K562 (cell line): ENCODE measurements around the gene ZNF439. TPM values are rescaled to one million over a fixed set of nuclear protein-coding genes. Genes with fewer than 3 reads are reported as not detected.

Source experiments
- CBX1 ChIP-seq: sonication (generic); IDR thresholded peaks from 2 replicates; pipeline ENCODE4 v1.6.1; 2016; ENCODE audit warnings: antibody characterized with exemption, low read depth, mild to moderate bottlenecking
- EP400 ChIP-seq: fragments of 450-650 bp; IDR thresholded peaks from 2 replicates; pipeline ENCODE4 v1.6.1; 2017; ENCODE audit warnings: antibody characterized with exemption, mild to moderate bottlenecking, moderate library complexity
- RBM25 ChIP-seq: fragments of 200-400 bp; formaldehyde crosslinking; IDR thresholded peaks from 2 replicates; pipeline ENCODE4 v1.6.1; 2018; ENCODE audit warnings: low read length, low read depth, moderate library complexity; ENCODE audit not compliant: severe bottlenecking
- SP1 ChIP-seq: sonication (generic); formaldehyde crosslinking; IDR thresholded peaks from 2 replicates; pipeline ENCODE4 v1.8.1; 2022; ENCODE audit warnings: mild to moderate bottlenecking, missing genetic modification reagents
- TCF3 ChIP-seq: sonication (generic); formaldehyde crosslinking; IDR thresholded peaks from 2 replicates; pipeline ENCODE4 v1.4.0; 2020; ENCODE audit warnings: mild to moderate bottlenecking, missing genetic modification reagents
- TRIM28 ChIP-seq: fragments of 450-650 bp; IDR thresholded peaks from 2 replicates; pipeline ENCODE4 v1.6.1; 2017
- ZNF75A ChIP-seq: fragments of 450-650 bp; formaldehyde crosslinking; IDR thresholded peaks from 2 replicates; pipeline ENCODE4 v1.4.0; 2020; ENCODE audit warnings: mild to moderate bottlenecking
- polyA plus RNA-seq, 8 experiments: library from polyadenylated mRNA; depleted of rRNA in 4 of 8; stranded (reverse) in 5 of 8; unstranded in 3 of 8; fragments of >200 nt; fragmentation: Nextera tagmentation in 2 of 8; fragmentation: Illumina TruSeq in 1 of 8; extraction: Ambion mirVana in 2 of 8; extraction: Trizol in 1 of 8; gene quantifications; 2 replicates each; pipeline versions ENCODE4 v1.2.1 to v1.2.3, GENCODE V29; 2011 to 2014; ENCODE audit warnings: inconsistent platforms in 1 of 8, missing spikeins in 1 of 8
- total RNA-seq, 7 experiments: library from RNA; depleted of rRNA in 6 of 7; stranded (reverse); fragments of >200 nt in 6 of 7; fragmentation: Illumina TruSeq in 2 of 7; extraction: Trizol in 2 of 7; gene quantifications; 2 replicates each; pipeline versions ENCODE4 v1.2.1 to v1.2.3, GENCODE V29; 2011 to 2021; ENCODE audit warnings: low replicate concordance in 1 of 7
- TF ChIP-seq, protein P1 (sequence below): fragments of 150-350 bp; conservative IDR thresholded peaks from 2 replicates; pipeline ENCODE4 v1.6.1; 2014; ENCODE audit warnings: low read length
- TF ChIP-seq, protein P2 (sequence below): fragments of 450-650 bp; IDR thresholded peaks from 2 replicates; pipeline ENCODE4 v1.6.1; 2017; ENCODE audit warnings: antibody characterized with exemption

The ZNF439 gene
- total and polyA plus RNA-seq, 9 of the 15 experiments (the other 6 are each of a cell fraction or from before 2014, with no cell fraction given), result 0.04 to 0.18 (median 0.10) TPM; not detected in 3

DNA sequence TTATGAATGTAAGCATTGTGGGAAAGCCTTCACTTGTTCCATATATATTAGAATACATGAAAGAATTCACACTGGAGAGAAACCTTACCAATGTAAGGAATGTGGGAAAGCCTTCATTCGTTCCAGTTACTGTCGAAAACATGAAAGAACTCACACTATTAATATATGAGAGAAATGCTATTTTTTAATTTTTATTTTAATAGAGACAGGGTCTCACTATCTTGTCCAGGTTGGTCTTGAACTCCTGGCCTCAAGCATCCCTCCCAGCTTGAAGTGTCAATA, 41.5 kb upstream of the ZNF439 start (continued):
- TF ChIP-seq, protein P1, sequence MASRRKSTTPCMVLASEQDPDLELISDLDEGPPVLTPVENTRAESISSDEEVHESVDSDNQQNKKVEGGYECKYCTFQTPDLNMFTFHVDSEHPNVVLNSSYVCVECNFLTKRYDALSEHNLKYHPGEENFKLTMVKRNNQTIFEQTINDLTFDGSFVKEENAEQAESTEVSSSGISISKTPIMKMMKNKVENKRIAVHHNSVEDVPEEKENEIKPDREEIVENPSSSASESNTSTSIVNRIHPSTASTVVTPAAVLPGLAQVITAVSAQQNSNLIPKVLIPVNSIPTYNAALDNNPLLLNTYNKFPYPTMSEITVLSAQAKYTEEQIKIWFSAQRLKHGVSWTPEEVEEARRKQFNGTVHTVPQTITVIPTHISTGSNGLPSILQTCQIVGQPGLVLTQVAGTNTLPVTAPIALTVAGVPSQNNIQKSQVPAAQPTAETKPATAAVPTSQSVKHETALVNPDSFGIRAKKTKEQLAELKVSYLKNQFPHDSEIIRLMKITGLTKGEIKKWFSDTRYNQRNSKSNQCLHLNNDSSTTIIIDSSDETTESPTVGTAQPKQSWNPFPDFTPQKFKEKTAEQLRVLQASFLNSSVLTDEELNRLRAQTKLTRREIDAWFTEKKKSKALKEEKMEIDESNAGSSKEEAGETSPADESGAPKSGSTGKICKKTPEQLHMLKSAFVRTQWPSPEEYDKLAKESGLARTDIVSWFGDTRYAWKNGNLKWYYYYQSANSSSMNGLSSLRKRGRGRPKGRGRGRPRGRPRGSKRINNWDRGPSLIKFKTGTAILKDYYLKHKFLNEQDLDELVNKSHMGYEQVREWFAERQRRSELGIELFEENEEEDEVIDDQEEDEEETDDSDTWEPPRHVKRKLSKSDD, result no peak
- TF ChIP-seq EP400, result no peak
- no peak for TF ChIP-seq SP1
- no peak for TF ChIP-seq TCF3
- TF ChIP-seq ZNF75A (CRISPR knock-in tag), result peak; percentile 52; the same call in 1 of the 2 replicates
- TF ChIP-seq, protein P2, sequence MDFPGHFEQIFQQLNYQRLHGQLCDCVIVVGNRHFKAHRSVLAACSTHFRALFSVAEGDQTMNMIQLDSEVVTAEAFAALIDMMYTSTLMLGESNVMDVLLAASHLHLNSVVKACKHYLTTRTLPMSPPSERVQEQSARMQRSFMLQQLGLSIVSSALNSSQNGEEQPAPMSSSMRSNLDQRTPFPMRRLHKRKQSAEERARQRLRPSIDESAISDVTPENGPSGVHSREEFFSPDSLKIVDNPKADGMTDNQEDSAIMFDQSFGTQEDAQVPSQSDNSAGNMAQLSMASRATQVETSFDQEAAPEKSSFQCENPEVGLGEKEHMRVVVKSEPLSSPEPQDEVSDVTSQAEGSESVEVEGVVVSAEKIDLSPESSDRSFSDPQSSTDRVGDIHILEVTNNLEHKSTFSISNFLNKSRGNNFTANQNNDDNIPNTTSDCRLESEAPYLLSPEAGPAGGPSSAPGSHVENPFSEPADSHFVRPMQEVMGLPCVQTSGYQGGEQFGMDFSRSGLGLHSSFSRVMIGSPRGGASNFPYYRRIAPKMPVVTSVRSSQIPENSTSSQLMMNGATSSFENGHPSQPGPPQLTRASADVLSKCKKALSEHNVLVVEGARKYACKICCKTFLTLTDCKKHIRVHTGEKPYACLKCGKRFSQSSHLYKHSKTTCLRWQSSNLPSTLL, result no peak
- 0 out of 2 replicates have a peak, but pooled peaks have one; percentile 13 for TF ChIP-seq CBX1
- peak; percentile 0 for TF ChIP-seq RBM25
- 0 out of 2 replicates have a peak, but pooled peaks have one; percentile 3 for TF ChIP-seq TRIM28
